ENCODE data around the gene TK1.

The TK1 gene

DNA sequence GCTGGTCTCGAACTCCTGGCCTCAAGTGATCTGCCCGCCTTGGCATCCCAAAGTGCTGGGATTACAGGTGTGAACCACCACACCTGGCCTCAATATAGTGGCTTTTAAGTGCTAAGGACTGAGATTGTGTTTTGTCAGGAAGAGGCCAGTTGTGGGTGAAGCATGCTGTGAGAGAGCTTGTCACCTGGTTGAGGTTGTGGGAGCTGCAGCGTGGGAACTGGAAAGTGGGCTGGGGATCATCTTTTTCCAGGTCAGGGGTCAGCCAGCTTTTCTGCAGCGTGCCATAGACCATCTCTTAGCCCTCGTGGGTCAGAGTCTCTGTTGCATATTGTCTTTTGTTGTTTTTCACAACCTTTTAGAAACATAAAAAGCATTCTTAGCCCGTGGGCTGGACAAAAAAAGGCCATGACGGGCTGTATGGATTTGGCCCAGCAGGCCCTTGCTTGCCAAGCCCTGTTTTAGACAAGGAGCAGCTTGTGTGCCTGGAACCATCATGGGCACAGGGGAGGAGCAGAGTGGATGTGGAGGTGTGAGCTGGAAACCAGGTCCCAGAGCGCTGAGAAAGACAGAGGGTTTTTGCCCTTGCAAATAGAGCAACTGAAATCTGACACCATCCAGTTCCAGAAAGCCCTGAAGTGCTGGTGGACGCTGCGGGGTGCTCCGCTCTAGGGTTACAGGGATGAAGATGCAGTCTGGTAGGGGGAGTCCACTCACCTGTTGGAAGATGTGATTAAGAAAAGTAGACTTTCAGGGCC is 32.7 kb upstream of the TK1 start:
- no peak for DNase-seq

DNA sequence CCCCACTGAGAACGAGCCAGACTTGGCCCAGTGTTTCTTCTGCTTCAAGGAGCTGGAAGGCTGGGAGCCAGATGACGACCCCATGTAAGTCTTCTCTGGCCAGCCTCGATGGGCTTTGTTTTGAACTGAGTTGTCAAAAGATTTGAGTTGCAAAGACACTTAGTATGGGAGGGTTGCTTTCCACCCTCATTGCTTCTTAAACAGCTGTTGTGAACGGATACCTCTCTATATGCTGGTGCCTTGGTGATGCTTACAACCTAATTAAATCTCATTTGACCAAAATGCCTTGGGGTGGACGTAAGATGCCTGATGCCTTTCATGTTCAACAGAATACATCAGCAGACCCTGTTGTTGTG is 27.8 kb upstream of the TK1 start:
- DNase-seq, result no peak

DNA sequence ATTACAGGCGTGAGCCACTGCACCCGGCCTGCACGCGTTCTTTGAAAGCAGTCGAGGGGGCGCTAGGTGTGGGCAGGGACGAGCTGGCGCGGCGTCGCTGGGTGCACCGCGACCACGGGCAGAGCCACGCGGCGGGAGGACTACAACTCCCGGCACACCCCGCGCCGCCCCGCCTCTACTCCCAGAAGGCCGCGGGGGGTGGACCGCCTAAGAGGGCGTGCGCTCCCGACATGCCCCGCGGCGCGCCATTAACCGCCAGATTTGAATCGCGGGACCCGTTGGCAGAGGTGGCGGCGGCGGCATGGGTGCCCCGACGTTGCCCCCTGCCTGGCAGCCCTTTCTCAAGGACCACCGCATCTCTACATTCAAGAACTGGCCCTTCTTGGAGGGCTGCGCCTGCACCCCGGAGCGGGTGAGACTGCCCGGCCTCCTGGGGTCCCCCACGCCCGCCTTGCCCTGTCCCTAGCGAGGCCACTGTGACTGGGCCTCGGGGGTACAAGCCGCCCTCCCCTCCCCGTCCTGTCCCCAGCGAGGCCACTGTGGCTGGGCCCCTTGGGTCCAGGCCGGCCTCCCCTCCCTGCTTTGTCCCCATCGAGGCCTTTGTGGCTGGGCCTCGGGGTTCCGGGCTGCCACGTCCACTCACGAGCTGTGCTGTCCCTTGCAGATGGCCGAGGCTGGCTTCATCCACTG is 27.3 kb upstream of the TK1 start, which contains the start of gene BIRC5:
Gene BIRC5, plus strand, starts transcription at position 238 of the 690 bp plus-strand sequence. Its CDS starts 64 bp downstream, at position 302.
- peak; percentile 55 for DNase-seq

DNA sequence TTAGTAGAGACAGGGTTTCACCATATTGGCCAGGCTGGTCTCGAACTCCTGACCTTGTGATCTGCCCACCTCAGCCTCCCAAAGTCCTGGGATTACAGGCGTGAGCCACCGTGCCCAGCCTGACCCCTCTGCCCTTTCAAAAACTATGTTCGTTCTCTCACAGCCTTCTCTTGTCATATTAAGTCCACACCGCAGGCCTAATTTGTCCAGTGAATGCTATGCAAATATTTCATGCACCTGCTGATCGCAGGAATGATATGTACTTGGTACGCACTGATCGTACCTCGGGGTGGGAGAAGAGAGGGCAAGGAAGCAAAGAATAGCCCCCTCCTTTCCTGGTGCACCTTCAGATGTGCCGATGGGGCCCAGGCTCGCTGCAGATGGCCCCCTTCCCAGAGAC is 24.2 kb upstream of the TK1 start:
- DNase-seq, result no peak

DNA sequence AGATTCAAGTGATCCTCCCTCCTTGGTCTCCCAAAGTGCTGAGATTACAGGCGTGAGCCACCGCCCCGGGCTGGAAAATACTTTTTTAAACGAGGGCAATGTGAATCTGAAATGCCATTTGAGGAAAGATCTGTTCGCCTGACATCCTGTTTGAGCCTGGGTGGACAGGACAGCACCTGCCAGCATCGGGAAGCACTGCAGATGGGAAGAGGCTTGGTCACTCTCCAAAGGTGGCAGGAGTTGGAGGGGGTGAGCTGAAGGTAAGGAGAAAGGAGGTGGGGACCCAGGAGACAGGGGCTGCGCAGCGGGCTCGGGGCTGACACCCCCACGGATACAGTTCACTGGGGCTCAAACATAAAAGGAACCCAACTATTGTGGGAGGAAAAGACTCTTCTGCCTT is 23.3 kb upstream of the TK1 start:
- DNase-seq, result no peak

DNA sequence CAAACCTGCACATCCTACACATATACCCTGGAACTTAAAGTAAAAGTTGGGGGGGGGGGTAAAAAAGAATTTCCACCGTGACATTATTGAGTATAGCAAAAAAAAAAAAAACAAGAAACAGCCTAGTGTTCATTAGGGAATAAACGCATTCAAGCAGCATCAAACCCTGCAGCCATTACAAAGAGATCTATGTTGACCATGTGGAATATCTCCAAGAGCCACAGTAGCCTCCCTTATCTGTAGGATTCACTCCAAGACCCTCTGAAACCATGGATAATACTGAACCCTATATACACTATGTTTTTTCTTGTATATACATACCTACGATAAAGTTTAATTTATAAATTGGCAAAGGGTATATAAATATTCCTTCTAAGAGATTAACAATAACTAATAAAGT is 21.6 kb upstream of the TK1 start:
- no peak for DNase-seq

DNA sequence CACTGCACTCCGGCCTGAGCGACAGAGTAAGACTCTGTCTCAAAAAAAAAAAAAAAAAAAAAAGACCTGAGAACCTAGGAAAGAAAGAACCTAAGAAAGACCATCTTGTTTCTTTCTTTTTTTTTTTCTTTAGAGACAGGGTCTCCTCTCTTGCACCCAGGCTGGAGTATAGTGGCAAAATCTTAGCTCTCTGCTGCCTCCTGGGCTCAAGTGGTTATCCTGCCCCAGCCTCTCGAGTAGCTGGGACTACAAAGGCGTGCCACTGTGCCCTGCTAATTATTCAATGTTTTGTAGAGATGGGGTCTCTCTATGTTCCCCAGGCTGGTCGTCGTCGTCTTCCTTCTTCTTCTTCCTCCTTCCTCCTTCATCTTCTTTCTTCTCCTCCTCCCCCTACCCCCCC is 19.4 kb upstream of the TK1 start:
- no peak for DNase-seq

DNA sequence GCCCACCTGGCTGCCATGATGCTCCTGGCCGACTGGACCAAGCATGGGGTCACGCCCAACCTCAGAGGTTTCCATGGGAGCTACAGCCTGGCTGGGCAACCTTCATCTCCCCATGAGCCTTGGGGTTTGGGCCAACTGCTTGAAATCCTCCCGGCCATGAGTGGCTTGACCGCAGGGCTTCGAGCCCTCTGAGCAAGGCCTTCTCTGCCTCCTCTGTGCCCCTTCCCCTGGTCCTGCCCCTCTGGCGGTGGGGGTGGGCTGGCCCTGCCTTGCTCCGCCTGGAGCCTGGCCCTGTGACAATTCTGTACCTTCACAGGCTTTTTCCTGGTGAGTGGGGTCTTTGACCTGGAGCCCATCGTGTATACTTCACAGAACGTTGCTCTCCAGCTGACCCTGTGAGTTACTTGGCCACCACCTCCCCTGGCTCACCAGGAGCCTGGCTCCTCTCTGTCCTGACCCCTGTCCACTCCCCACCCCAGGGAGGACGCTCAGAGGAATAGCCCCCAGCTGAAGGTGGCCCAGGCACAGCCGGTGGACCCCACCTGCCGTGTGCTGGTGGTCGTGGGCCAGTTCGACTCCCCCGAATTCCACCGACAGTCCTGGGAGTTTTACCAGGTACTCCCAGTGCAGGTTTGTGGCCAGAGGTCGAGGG is 18.4 kb upstream of the TK1 start:
- DNase-seq, result no peak

DNA sequence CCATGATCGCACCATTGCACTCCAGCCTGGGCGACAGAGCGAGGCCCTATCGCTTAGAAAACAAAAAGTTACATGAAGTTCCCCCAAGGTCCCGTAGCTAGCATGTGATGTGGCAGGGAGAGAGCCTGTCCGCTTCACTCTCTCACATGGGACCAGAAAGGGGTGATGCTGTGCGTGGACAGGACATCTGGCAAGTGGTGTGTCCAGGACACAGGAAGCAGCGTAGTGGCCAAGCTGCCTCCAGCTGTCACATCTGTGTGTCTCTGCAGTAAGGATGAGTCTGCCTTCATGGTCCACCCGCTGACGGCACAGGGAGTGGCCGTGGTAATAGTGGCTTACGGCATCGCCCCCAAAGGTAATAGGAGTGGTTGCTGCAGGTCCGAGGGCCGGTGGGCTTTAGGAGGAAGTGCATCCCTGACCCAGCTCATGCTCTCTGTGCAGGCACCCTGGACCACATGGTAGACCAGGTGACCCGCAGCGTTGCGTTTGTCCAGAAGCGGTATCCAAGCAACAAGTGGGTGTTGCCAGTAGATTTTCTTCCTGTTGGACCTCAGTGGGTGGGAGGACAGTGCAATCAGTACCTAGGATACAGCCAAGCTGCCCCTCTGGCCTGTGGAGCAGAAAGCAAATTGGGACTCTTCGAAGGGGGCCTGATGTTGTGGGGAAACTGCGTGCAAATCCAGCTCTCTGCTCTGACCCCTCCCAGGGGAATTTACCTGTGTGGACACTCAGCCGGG is 17.7 kb upstream of the TK1 start:
- DNase-seq, result no peak

DNA sequence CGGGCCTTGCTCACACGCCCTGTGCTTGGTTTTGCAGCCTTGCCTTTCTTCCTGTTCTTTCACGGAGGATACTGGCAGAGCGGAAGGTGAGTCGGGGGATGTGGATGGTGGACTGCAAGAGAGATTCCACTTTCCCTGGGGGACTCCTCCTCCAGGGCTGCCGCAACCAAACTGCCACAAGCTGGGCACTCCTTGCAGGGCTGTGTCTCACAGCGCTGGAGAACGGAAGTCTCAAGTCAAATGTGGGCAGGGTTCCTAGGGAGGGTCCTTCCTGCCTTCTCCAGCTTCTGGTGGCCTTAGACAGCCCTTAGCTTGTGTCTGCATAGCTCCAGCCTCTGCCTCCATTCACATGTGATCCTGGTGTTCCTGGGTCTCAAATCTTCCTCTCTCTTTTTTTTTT is 15.8 kb upstream of the TK1 start:
- DNase-seq, result no peak

DNA sequence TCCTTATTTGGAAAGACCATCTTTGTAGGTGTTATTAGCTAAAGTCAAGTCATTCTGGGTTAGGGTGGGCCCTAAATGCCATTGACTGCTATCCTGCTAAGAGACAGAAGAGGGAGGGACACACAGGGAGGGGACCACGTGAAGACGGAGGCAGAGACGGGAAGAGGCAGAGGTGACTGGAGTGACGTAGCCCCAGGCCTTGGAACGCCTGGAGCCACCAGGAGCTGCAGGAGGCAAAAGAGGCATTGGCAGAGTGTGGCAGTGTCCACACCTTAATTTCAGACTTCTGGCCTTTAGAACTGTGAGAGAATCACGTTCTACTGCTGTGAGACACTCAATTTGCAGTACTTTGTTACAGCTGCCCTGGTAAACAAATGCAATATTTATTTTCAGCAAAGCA is 13.6 kb upstream of the TK1 start:
- DNase-seq, result no peak

DNA sequence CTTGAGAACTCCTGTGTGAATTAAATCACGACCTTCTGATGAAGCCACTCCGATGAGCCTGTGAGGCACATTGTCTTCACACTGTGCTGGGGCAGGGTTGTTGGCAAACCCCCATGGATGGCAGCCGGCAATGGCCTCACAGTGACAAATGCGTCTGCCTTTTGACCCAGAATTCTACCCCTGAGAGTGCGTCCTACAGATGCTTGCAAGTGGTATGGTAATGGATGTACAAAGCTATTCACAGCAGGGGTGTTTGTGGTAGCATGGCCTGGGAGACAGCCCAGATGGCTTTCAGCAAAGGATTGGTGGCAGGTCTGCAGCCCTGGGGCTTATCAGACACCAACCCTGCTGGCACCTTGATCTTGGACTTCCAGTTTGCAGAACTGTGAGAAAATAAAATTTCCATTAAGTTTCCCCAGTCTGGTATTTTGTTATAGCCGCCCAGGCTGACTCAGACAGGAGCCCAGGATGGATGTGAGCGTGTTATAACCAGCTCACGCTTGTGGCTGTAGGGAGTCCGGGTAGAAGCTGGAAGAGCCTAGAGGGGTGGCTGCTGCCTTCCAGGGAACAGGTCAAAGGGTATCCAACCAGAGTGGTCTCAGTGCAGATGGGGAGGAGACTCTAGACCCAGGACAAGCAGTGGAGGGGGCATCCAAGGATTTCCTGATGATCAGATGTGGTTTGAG is 10.4 kb upstream of the TK1 start:
- DNase-seq, result no peak

DNA sequence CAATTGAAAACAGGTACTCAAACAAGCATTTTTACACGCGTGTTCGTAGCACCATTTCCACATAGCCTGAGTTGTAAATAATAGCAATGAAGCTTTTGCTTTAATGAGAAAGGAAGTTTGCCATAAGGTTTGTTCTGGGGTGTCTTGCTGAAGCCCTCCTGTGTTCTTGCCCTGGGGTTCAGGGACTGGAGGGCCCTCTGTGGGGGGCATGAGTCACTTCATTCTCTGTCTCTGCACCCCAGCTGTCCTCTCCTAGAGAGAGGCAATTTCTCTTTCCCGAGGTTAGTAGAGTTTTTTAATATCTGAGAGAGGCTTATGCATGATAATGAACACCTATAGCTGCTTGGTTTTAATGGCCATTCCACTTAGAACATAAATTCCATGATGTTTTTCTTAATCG is 9.9 kb upstream of the TK1 start:
- no peak for DNase-seq

DNA sequence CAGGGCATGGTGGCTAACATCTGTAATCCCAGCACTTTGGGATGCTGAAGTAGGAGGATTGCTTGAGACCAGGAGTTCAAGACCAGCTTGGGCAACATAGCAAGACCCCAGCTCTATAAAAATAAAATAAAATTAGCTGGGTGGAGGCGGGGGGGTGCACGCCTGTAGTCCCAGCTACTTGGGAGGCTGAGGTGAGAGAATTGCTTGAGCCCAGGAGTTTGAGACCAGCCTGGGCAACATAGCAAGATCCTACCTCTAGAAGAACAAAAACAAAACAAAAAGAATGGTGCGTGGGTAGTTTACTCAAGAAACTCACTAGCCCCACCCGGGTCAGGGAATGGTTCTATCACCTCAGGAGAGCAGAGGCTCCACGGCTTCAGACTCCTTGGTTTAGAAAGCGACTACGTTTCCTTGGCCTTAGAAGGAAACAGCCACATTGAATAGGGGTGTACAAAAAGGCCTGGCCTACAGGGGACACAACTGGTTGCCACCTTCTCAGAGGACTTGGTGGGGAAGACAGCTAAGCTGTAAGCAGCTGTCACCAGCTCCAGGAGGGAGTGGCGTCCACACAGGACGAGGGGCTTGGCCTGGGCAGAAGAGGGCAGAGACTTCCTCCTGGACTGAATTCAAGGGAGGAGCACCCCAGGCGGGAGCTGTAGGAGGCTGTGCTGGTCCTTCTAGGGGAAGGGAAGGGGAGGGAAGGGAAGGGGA is 716 bp downstream of the TK1 start:
- no peak for DNase-seq

DNA sequence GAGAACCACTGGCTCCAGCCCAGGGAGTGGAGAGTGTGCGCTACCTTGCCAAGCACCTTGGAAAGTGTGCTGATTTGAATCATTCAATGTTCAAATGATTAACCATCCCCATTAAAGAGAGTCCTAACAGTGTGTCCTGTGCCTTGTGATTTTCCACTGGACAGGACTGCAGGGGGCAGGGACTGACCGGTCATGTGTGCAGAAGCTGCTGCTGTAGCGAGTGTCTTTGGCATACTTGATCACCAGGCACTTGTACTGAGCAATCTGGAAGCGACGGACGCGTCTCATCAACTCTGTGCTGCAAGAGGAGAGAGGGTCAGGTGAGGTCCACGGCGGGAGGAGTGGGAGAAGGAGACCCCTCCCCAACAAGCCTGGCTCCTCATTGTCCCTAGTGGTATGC is 2.0 kb downstream of the TK1 start:
- no peak for DNase-seq

DNA sequence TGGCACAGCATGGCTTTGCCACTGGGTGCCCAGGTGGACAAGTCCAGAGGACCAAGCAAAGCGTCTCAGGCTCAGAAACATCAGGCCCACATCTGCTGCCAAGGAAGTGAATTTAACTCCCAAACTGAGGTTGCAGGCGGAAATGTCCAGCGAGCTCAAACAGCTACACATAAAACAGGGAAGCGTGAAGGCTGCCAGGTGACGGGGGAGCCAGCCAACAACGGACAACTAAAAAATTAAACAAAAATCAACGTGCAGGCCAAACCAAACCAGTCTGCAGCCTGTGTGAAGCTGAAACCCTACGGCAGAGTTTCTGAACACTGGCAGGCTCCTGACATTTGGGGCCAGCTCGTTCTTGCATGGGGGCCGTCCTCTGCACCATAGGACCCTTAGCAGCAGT is 2.5 kb downstream of the TK1 start:
- DNase-seq, result no peak

DNA sequence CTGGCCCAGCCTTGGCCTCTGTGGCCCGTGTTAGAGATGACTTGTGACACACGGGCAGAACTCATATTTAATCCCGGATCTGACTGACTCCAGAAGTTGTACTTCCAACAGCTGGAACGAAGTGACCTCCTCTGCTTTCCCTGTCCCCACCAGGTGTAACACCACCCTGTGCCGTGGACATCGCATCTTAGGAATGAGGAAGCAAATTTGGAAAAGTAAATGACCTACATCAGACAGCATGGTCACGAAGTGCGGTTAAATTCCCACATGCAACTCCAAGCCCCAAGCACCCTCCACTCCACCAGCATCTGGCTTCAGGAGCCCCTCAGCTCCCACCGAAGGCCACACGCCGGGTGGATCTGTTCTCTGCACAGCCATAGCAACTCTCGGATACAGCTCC is 2.9 kb downstream of the TK1 start:
- DNase-seq, result no peak

DNA sequence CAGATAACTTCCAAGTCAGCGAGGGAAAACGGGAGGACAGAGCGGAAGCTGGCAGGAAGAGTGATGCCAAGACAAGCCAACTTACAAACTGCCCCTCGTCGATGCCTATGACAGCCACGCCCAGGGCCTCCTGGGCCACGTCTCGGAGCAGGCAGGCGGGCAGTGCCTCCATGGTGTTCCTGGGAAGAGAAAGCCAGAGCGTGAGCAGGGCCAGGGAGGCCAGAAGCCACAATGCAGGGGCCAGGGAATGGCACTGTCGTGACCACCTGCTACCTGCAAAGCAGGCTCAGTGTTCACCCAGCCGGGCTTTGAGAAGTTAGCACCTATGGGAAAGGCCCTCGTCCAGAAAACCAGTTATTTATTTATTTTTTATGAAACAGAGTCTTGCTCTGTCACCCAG is 4.3 kb downstream of the TK1 start:
- DNase-seq, result no peak

DNA sequence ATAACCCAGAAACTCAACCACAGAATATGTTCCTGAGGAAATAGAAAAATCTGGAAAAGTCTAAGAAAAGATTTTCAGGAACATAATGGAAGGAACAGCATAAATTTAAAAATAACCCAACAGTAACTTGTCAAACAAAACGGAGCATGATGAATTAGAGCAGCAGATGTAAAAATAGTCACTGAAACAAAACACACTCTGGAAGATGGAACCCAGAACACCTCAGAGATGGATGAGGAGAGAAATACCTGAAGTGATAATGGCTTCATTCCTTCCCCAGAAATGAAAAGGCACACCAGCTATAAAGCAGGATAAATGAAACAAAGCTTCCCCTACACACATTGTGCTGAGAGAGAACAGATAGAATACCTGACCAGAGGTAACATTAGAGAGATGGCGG is 6.3 kb downstream of the TK1 start:
- DNase-seq, result no peak

DNA sequence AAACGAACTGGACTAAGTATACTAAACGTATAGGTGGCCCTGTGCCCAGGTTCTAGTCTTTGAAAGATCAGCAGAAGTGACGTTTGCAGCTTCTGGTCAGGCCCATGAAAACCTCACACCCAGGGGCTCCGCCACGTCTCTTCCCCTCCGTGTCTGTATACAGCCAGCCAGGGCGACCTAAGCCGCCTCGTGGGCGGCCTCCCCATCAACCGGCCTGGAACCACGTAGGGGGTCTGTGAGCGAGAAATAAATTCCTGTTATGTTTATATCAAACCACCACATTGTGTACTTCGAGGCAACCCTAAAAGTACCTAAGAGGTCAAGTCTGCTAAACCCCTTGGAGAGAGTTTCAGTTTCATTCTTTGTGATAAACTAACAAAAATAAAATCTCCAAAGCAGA is 6.8 kb downstream of the TK1 start:
- no peak for DNase-seq

DNA sequence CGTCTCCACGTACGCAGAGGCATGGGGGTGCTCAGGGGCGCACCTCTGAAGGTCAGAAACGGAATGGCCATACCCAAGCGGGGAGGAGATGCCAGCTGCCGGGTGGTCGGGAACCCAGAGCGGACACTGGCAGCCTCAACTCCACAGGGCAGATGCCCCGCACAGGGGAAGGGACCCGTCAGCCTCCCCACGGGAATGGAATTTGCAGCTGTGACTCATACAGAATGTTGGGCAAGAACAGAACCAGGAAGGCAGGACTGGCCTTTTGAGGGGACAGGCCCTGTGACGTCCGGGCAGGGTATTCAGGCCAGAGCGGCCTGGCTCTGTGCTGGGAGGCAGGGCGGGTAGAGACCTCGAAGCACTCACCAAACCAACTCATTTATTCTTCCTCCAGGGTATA is 7.5 kb downstream of the TK1 start:
- DNase-seq, result no peak

DNA sequence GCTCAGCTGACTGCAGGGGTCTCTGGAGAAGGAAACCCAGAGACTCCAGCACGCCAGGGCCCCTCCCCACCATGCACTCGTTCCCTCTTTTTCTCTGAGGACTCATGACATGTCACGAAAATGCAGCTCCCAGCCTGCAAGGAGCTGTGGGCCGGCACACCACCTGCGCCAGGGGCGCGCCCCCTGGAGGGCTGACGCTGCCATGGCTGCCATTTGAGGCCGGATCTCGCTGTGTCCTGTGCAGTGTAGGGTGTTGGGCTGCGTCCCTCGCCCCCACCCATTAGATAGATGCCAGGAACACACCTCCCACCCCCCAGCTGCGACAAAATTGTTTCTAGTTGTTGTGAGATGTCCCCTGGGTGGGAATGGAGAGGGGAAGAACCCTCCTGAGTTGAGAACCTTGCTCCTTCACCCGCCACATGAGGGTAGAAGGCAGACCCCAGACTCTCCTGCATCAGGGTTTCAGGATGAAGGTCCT is 10.3 kb downstream of the TK1 start:
- no peak for DNase-seq

All from NCI-H748 treated with DMSO at 0.1 percent for 48 hours (cell line).